GM20431 (cell line): ENCODE results near the gene HPCA.

Source experiments
- in situ Hi-C: fragments of 300-500 bp; cut with MseI, MboI; formaldehyde crosslinking; loops from one replicate; pipeline ENCODE4 v1.15.0; 2020; ENCODE audit warnings: low sequenced_read_pairs; ENCODE audit not compliant: unreplicated experiment

HPCA gene

GRCh38 chr1:32870615-32871363 is 15.5 kb upstream of the HPCA start, which contains the start of gene FNDC5:
Gene FNDC5 (minus strand): TSS chr1:32870912.
- in situ Hi-C loops, result no loop called here

- in situ Hi-C loops, result no loop called here
These were observed 14.7 kb upstream of the HPCA start for GRCh38 chr1:32871364-32872191.

DNA sequence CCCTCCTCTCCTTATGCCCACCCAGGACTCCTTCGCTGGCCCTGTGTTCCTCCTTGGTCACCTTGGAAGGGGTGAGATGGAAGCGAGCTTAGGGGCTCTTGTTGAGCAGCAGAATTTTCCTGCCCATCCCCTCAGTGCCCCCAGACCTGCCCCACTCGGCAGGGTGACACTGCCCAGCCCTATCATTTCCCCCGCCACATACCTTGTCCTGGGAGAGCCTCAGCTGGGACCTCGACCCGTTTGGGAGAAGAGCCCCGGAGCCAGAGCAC is 14.2 kb upstream of the HPCA start:
- in situ Hi-C loops, result no loop called here

- in situ Hi-C loops, result no loop called here
These were observed 12.8 kb upstream of the HPCA start for GRCh38 chr1:32873484-32873883.

DNA sequence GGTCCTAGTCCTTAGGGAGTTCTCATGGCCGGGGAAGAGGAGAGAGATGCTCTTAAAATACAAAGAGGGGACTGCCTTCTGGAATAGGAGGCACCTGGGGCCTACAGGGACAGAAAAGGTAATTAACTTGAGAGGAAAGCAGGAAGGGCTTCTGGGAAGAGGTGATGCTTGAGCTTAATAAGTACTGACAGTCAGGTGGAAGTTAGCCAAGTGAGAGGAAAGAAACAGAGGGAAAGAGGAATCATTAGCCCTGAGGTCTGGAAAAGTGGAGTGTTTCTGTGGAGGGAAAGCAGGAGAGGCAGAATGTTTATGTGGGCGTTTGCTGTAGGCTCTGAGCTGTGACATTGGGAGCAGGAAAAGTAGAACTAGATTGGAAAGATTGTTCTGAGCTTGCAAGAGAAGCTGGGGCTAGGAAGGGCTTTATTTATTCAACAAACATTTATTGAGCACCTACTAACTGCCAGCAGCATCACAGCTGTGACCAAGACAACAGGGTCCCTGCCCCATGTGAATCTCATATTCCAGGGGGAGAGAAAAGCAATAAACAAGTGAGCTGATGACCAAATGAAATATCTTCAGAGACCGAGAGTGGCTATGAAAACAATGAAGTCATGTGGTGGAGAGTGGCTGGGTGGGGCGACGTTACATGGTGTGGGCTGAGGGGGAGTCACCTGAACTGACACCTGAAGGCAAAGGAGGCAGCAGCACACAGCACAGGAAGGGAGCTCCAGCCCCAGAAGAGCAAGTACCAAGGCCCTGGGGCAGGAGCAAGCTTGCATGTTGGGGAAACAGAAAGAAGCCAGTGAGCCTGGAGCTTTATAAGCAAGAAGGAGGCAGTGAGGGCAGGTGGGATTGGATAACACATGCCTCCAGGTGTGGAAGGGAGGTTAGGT is 11.2 kb upstream of the HPCA start:
- in situ Hi-C loops, result no loop called here

DNA sequence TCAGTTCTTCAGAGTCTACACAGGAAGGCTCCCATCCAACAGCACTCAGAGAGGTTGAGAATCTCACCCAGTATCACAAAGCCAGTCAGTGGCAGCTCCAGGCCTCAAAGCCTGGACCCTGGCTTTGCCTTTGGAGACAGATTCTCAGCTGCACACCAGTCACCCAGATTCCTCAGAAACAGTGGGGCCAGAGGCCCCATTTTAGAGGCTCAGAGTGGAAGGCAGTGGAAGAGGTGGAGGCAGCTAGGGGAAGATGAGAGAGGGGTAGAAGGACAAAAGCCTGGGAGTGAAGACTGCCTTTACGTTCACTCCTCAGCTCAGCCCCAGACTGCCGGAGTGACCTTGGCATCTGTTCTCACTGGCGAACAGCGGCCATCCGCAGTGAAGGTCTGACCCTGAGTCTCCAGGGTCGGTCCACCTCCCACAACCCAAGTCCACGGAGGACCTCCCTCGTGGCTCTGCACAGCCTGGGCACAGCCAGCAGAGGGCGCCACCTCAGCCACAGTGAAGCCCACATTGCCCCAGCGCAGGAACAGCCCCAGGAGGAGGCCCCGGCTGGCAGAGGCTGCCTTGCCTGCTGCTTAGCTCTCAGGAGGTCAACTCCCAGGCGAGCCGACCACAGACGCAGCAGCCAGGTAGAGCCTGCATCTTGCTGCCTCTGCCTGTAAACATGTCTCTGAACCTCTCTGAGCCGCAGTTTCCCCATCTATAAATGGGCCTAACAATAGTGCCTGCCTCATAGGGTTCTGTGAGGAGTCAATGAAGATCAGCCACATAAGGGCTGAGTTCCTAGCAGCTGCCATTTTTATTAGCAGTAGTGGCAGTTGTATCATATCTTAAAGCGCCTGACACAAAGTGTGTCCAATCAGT is 9.7 kb upstream of the HPCA start:
- in situ Hi-C loops, result no loop called here

DNA sequence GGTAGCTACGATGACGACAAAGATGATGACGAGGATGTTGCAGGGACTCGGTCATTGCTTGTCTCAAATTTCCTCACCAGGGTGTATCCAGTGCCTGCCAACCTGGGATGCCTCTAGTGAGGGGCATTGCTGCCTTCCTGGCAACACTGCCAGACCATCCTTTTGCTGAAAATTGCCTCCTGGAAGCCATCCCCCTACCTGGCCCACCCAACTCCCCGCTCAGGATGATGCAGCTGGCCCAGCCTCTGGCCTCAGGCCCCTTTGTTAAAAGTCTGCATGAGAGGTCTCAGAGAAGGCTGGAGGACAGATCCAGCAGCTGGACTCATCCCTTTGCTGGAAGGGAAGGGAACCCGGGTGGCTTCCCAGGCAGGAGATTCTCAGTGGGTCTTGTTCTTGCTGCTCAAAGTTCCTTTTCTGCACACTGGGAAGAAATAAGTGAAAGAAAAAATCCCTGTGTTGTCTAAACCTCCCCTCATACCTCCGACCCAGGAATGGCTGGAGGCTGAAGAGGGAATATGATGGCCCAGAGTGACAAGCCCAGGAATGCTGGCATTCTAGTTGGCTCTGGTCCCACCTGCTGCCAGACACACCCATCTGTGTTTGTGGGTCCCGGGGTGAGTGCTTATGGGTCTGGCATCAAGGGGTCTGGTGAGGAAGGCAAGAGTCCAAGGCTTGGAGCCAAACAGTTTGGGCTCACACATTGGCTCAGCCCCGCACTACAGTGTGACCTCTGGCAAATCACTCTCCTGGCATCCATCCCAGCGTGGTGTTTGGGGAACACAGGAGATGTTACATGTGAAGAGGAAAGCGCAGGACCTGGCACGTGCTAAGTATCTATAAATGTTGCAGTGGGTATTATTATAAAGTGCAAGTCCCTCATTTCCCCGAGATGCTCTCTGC is 8.8 kb upstream of the HPCA start:
- in situ Hi-C loops, result no loop called here

GRCh38 chr1:32878183-32878582 is 8.1 kb upstream of the HPCA start:
- in situ Hi-C loops, result no loop called here

GRCh38 chr1:32878637-32879041 is 7.7 kb upstream of the HPCA start:
- in situ Hi-C loops, result no loop called here

DNA sequence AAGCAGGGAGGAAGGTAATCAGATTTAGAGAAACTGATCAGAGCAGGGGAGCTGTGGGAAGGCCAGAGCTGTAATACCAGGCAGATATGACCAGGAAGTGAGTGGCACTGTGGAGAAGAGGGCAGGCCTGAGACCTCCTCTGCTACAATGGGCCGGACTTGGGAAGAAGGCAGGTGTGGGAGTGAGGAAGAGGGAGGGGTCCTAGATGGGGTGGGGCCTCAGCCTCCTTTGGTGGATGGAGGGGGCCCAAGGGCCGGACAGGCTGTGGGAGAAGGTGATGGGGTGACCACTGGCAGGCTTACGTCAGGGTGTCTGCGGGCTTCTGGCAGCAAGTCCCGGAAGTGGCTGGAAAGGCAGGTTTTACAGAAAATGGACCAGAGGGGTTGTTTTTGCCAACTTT is 5.0 kb upstream of the HPCA start:
- in situ Hi-C loops, result no loop called here

- in situ Hi-C loops, result no loop called here
These were observed 4.1 kb upstream of the HPCA start for GRCh38 chr1:32881871-32882850.

GRCh38 chr1:32883338-32884031 is 2.8 kb upstream of the HPCA start:
- in situ Hi-C loops, result no loop called here

GRCh38 chr1:32884032-32884372 is 2.3 kb upstream of the HPCA start:
- in situ Hi-C loops, result no loop called here

- in situ Hi-C loops, result no loop called here
These were observed 1.6 kb upstream of the HPCA start for GRCh38 chr1:32884726-32885125.

DNA sequence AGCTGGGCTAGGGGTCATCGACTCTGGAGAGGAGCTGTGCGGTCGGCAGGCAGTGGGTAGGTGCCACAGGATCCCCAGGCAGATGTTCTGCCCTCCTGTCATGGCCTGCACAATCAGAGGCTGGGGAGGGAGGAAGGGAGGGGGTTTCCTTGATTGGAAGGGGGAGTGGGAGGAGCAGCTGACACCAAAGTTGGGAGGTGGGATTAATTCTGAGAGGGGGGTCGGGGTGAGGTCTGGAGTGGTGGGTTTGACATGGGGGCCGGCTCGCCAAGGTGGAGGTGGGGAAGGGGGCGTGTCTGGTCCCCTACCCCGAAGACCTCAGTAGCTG is 651 bp upstream of the HPCA start:
- in situ Hi-C loops, result no loop called here

- in situ Hi-C loops, result no loop called here
These were observed 630 bp downstream of the HPCA start for GRCh38 chr1:32886828-32887414.

DNA sequence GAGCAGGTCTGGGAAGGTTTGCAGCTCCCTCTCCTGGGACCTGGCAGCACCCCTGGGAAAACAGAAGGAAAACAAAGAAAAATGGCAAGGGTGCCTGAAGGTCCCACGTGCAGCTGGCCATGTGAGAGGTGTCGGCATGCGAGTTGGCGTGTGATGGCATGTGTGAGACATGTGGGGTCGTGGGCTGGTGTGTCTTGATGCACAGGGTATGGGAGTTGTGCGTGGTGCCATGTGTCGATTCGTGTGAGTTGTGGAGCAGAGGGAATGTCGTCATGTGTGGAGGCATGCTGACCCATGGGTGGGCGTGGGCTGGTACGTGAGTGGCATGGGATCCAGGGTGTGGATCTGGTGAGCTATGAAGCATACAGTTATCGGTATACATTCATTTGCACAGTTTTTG is 1.3 kb downstream of the HPCA start:
- in situ Hi-C loops, result no loop called here
